ENCODE data around the gene COL5A1.

Gene COL5A1

GRCh38 chr9:134867917-134868750 is 226.5 kb downstream of the COL5A1 start:
- DNase-seq = no peak

- no peak for DNase-seq
Measured at GRCh38 chr9:134868751-134869553, 227.3 kb downstream of the COL5A1 start.

DNA sequence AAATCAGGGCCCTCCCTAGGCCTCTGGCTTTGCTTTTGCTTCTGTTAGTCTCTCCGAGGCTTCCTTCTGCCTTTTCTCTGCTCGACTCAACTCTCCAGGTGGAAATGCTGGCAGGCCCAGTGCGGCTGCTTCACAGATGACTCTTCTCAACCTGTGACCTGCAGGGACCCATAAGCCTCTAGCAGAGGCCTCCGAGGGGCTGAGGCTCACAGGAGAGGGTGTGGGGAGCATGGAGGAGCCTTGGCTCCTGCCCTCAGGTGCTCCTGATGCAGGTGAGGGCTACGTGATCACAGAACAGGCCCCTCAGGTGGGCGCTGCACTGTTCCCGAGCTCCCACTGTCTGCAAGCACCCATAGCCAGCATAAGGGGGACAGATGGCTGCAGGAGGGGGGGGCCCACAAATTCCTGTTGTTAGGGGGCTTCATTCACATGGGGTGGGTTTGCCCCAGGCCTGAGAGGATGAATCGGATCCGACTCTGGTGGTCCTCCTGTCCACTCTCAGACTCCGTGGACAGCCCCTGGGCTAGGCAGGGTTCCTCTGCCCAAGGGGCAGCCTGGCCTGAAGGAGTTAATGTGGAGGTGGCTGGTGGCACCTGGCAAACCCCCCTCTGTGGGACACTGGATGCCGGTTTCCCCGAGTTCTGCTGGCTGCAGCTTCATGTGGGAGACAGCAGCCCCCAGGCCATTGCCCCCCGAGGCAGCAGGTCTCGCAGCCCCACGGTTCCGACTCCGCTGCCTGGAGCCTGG is 228.1 kb downstream of the COL5A1 start:
- DNase-seq = no peak

- DNase-seq = no peak
Measured at GRCh38 chr9:134870301-134870694, 228.7 kb downstream of the COL5A1 start.

DNA sequence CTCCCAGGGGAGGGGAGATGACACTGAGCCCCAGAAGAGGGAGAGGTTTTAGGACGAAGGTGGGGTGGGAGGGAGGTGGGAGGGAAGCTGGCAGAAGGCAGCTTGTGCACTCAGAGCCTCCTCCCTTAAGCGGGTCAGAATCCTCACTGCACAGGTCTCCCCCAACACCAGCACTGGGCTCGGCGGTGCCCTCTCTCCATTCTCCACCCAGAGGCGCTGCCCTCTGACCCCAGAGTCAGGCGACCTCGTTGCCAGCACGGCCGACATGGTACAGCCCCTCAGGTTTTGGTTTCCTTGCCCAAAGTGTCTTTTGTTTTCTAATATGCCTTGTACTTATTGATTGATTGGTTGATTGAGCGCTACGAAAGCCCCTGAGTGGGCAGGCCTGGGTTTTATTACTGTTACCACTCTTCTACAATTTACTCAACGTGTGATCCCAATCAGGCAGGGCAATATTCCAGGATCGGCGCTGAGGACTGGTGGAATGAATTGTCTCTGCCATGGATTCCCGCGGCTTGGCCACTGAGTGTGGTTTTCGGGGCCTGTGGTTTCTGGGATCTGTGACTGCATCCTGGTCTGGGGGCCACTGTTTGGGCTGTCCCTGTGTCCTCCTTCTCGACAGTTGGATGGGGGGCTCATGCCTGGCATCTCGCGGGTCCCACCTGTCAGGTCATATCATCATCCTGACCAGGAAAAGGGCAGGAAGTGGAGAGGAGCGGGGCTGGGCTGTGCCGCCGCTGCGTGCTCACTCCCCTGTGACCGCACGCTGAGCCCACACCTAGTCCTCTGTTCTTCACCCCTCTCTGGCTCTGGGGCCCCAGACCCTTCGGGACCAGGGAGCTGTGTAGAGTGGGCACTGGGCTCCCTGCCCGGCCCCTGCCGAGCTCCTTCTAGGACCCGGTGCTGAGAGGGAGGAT is 229.4 kb downstream of the COL5A1 start:
- no peak for DNase-seq

GRCh38 chr9:134871697-134872340 is 230.2 kb downstream of the COL5A1 start:
- no peak for DNase-seq

- no peak for DNase-seq
Measured at GRCh38 chr9:134872482-134873231, 231.1 kb downstream of the COL5A1 start.

- no peak for DNase-seq
Measured at GRCh38 chr9:134875371-134875770, 233.8 kb downstream of the COL5A1 start.

DNA sequence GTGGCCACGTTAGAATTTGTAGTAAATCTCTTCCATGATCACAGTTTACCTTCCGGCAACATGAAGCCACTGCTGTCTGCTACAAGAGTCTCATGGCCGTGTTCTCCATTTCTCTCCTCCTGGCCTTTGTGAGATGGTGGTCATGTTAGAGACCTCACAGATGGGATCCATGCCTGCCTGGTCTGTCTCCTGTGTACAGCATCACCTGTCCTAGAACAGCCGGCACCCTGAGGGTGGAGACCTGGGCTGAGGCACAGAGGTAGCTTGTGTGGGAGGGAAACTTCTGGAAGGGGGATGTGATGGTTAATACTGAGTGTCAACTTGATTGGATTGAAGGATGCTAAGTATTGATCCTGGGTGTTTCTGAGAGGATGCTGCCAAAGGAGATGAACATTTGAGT is 235.9 kb downstream of the COL5A1 start:
- no peak for DNase-seq

GRCh38 chr9:134879664-134880483 is 238.3 kb downstream of the COL5A1 start:
- no peak for DNase-seq

GRCh38 chr9:134880484-134881312 is 239.1 kb downstream of the COL5A1 start, which contains the start of gene FCN2:
FCN2 (plus strand) TSS chr9:134880810; CDS start chr9:134880822, 12 bp downstream.
- DNase-seq = no peak

DNA sequence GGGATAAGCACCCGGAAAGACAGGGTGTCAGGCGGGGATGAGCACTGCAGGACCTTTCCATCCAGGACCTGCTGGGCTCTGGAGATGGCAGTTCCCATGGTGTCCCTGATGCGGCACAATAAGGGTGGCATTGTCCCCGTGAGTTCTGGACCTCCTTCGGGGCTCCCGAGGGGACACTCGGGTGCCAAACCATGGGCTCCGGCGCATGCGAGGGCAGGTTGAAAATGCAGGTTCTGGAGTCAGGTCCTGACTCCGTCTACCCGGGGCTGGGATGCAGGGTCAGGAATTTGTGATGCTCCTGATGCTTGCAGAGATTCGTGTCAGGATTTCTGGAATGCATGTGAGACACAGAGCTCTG is 239.7 kb downstream of the COL5A1 start:
- no peak for DNase-seq

DNA sequence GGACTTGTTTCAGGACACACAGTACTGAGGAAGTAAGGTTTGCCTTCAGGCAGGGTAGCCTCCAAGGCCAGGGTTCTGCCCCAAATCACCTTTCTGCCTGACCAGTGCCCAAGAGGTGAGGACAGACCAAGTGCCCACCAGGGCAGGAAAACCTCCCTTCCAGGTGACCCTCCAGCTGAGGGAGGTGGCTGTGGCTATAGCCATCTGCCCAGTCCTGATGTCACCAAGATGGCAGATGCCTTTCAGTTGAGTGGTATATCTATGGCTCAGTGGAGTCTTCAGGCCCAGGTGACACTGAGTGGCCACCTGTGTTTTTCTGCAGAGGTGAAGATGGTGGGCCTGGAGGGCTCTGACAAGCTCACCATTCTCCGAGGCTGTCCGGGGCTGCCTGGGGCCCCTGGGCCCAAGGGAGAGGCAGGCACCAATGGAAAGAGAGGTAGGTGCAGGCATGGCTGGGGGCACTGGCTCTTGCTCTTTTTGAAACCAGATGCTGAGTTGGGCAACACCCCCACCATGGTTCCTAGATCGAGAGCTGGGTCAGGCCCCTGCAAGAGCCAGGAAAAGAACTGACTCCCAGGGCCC is 240.7 kb downstream of the COL5A1 start:
- DNase-seq = no peak

- no peak for DNase-seq
Measured at GRCh38 chr9:134883040-134883782, 241.6 kb downstream of the COL5A1 start.

GRCh38 chr9:134884492-134884891 is 242.9 kb downstream of the COL5A1 start:
- no peak for DNase-seq

- DNase-seq = no peak
Measured at GRCh38 chr9:134885001-134885678, 243.5 kb downstream of the COL5A1 start.

- DNase-seq = no peak
Measured at GRCh38 chr9:134885679-134886412, 244.2 kb downstream of the COL5A1 start.
